H54 (cell line): Measurements from ENCODE around the gene ACTL6B.

ENCODE experiments used
- DNase-seq: peaks from one replicate; pipeline ENCODE4 v3.0.0; 2011; ENCODE audit warnings: low spot score, mixed read lengths; ENCODE audit not compliant: insufficient read length
- FAIRE-seq: peaks from 3 replicates; lab custom pipeline; 2011; peaks lifted over from hg19 to GRCh38; lab: Jason Lieb, UNC
- POLR2A ChIP-seq: IDR thresholded peaks from 2 replicates; pipeline ENCODE4 v1.6.1; 2011; ENCODE audit warnings: low read depth, mild to moderate bottlenecking, low read length

ACTL6B gene

GRCh38 chr7:100614308-100614861 lies 41.9 kb downstream of the ACTL6B start:
- no peak for FAIRE-seq
- no peak for TF ChIP-seq POLR2A

GRCh38 chr7:100613412-100614175 lies 42.7 kb downstream of the ACTL6B start:
- no peak for TF ChIP-seq POLR2A
- no peak for FAIRE-seq

More at GRCh38 chr7:100614308-100614861, 41.9 kb downstream of the ACTL6B start:
- DNase-seq, result no peak

DNA sequence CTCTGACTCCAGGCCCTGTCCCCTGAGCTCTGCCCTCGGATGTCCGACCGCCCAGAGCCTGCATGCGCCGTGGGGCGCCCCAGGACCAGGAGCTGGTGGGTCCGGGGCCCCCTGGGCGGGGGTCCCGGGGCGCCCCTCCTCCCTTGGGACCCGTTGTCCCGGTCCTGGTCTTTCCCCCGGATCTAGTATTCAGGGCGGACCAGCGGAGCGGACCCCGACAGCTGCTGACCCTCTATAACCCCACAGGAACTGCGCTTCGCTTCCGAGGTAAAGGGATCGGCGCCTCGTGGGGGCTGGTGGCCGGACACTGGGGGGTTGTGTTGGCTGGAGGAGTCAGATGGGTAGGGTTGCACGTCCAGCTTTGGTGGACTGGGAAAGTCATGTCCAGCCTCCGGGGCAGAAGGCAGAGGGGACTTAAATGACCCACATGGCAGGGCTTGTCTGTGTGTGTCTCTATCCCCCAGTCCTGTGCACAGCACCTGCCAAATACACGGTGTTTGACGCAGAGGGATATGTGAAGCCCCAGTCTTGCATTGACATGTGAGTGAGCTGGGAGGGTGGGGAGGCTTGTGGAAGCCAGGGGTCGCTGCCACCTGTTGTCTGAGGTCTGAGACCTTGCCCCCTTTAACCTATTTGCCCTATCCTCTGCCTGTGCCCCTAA lies 43.4 kb downstream of the ACTL6B start:
- FAIRE-seq, result no peak
- DNase-seq, result no peak
- TF ChIP-seq POLR2A, result no peak

More at GRCh38 chr7:100613412-100614175, 42.7 kb downstream of the ACTL6B start:
- no peak for DNase-seq

- TF ChIP-seq POLR2A, result peak; percentile 3; the same call in 1 of the 2 replicates
- DNase-seq (peak; percentile 97), FAIRE-seq (peak; percentile 84)
Observed at GRCh38 chr7:100611983-100612729, 44.1 kb downstream of the ACTL6B start, which contains the start of gene MOSPD3. MOSPD3 (plus strand) TSS chr7:100612540; CDS start chr7:100612792, 252 bp downstream.

GRCh38 chr7:100609958-100610357 lies 46.3 kb downstream of the ACTL6B start:
- DNase-seq, result no peak
- FAIRE-seq, result no peak
- TF ChIP-seq POLR2A, result no peak

- no peak for TF ChIP-seq POLR2A
- FAIRE-seq (no peak), DNase-seq (peak; percentile 71)
Observed at GRCh38 chr7:100607111-100607510, 49.1 kb downstream of the ACTL6B start.

GRCh38 chr7:100606313-100606712 lies 49.9 kb downstream of the ACTL6B start:
- TF ChIP-seq POLR2A, result no peak
- FAIRE-seq (no peak), DNase-seq (no peak)

GRCh38 chr7:100604976-100605911 lies 51.0 kb downstream of the ACTL6B start:
- FAIRE-seq (no peak), DNase-seq (no peak)
- TF ChIP-seq POLR2A, result no peak

DNA sequence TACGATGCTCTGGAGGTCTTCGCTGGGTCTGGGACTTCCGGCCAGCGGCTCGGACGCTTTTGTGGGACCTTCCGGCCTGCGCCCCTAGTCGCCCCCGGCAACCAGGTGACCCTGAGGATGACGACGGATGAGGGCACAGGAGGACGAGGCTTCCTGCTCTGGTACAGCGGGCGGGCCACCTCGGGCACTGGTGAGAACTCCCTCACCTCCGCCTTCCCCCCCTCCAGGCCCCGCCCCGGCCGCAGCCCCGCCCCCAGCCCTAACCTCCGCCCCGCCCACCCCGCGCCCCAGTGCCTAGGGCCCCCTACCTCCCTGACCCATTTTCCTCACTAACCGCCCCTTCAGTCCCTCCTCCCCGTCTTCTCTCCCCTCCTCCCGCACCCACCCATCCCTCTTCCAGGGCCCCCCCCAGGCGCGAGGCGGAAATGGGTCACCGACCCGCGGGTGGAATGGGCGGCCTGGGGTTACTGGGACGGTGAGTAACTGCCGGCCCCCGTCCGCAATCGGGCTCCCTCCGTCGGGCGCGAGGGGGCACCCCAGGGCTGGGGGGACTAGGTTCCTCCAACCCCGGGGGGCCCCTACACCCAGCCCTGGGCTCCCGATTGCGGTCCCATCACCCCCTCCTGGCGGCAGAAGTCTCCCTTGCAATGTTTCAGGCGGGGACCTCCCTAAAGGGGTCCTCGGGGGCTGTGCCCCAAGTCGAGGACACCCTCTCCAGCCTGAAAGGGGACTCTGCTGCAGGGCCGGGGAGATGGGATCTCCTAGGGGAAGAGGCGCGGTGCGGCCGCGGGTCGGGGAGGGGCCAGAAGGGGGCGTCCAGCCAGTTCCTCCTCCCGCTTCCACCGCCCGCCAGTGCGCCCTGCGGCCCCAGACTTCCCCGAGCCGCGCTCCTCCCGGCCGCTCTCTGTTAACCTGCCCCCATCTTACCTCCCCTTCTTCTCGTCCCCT lies 51.9 kb downstream of the ACTL6B start:
- peak; percentile 84 for DNase-seq
- FAIRE-seq, result no peak
- TF ChIP-seq POLR2A, result peak; percentile 58

GRCh38 chr7:100603726-100604027 lies 52.6 kb downstream of the ACTL6B start:
- no peak for DNase-seq
- no peak for FAIRE-seq
- no peak for TF ChIP-seq POLR2A

DNA sequence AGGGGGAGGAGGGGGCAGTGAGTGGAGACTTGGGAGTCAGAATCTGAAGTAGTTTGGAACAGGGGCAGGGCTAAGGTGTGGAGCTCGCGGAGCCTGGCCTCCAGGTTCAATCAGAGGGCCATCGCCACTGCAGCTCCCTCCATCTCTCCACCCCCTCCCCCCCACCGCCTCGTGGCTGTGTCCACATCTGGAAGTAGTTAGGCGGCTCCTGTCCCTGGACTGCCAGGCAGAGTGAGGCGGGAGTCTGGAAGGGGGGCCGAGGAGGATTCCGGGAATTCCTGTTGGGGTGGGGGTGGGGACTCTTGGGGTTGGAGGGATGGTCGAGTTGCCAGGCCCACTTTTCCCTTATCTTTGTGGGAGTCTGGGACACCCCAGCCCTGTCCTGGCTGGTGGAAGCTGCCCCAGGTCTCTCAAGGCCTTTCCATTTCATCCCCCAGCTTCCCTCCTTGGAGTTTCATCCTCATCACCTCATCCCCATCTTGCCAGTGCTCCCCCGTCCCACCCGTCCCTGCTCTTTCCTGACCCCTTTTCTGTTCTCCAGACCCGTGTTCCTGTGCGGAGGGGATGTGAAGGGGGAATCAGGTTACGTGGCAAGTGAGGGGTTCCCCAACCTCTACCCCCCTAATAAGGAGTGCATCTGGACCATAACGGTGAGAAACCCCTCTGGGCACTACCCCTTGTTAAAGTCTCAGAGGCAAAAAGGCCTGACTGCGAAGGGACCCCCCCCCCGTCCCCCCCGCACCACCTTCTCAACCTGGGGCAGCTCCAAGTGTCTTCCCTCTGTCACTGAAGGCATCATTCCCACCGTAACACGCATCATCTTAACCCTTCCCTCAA lies 53.1 kb downstream of the ACTL6B start:
- FAIRE-seq (no peak), DNase-seq (no peak)

DNA sequence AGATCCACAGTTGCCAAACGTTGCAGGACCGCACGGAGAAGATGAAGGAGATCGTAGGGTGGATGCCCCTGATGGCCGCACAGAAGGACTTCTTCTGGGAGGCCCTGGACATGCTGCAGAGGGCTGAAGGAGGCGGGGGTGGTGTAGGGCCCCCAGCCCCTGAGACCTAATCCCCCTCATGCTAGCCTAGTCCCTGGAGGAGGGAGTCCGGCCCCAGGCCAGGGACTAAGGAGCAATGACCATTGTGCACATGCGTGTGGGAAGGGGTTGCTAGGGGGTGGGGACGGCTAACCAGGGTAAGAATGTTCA lies 55.6 kb downstream of the ACTL6B start:
- no peak for DNase-seq
- FAIRE-seq, result no peak
- no peak for TF ChIP-seq POLR2A

More for the DNA sequence above, 53.1 kb downstream of the ACTL6B start:
- no peak for TF ChIP-seq POLR2A
